NCI-H2227 treated with DMSO at 0.1 percent for 48 hours (cell line): ENCODE results near the gene FBLIM1.
A peak's percentile ranks its signal among the peaks of the same experiment; 100 is the strongest.

Experiments
- DNase-seq: peaks from one replicate; lab custom pipeline; 2025; lab: John Stamatoyannopoulos, UW

The FBLIM1 gene

GRCh38 chr1:15730936-15731335 is 27.7 kb upstream of the FBLIM1 start:
- no peak for DNase-seq

- no peak for DNase-seq
These were observed 26.6 kb upstream of the FBLIM1 start for GRCh38 chr1:15731735-15732685.

GRCh38 chr1:15732686-15733081 is 25.9 kb upstream of the FBLIM1 start:
- DNase-seq: no peak

GRCh38 chr1:15733218-15733725 is 25.3 kb upstream of the FBLIM1 start:
- DNase-seq: no peak

GRCh38 chr1:15733726-15734226 is 24.8 kb upstream of the FBLIM1 start:
- DNase-seq: no peak

GRCh38 chr1:15734296-15734695 is 24.3 kb upstream of the FBLIM1 start:
- DNase-seq: no peak

- no peak for DNase-seq
These were observed 23.7 kb upstream of the FBLIM1 start for GRCh38 chr1:15734901-15735300.

GRCh38 chr1:15735304-15736037 is 23.1 kb upstream of the FBLIM1 start:
- no peak for DNase-seq

- DNase-seq: no peak
These were observed 22.3 kb upstream of the FBLIM1 start, which contains the start of gene SLC25A34 for GRCh38 chr1:15736038-15736891. TSS of gene SLC25A34 (plus strand) at chr1:15736258. CDS start at chr1:15736486, 228 bp downstream.

GRCh38 chr1:15736892-15737261 is 21.7 kb upstream of the FBLIM1 start:
- DNase-seq: no peak

- DNase-seq: no peak
These were observed 21.0 kb upstream of the FBLIM1 start for GRCh38 chr1:15737324-15738319.

- no peak for DNase-seq
These were observed 20.0 kb upstream of the FBLIM1 start for GRCh38 chr1:15738416-15739113.

- DNase-seq: no peak
These were observed 19.3 kb upstream of the FBLIM1 start for GRCh38 chr1:15739259-15739658.

GRCh38 chr1:15739745-15740144 is 18.9 kb upstream of the FBLIM1 start:
- no peak for DNase-seq

- DNase-seq: peak; percentile 64
These were observed 17.4 kb upstream of the FBLIM1 start for GRCh38 chr1:15740924-15741850.

- DNase-seq: no peak
These were observed 16.2 kb upstream of the FBLIM1 start, which contains the start of gene TMEM82 for GRCh38 chr1:15742339-15742801. TSS of gene TMEM82 (plus strand) at chr1:15742499. CDS start at chr1:15742560, 61 bp downstream.

GRCh38 chr1:15744122-15744679 is 14.4 kb upstream of the FBLIM1 start:
- DNase-seq: no peak

GRCh38 chr1:15747378-15747777 is 11.2 kb upstream of the FBLIM1 start:
- DNase-seq: no peak
